HG03135 (cell line): Measurements from ENCODE around the gene BCAS3.
"Not testable (repeated sequence)": the region's sequence is repeated elsewhere in the genome, so short reads cannot be mapped to it uniquely, and the experiment has no call there.

Source experiments
- ATAC-seq: cut with Tn5 transposase; IDR thresholded peaks from one replicate; pipeline ENCODE4 v1.9.1; 2021; ENCODE audit warnings: mild to moderate bottlenecking, moderate library complexity; ENCODE audit not compliant: unreplicated experiment

The BCAS3 gene

DNA sequence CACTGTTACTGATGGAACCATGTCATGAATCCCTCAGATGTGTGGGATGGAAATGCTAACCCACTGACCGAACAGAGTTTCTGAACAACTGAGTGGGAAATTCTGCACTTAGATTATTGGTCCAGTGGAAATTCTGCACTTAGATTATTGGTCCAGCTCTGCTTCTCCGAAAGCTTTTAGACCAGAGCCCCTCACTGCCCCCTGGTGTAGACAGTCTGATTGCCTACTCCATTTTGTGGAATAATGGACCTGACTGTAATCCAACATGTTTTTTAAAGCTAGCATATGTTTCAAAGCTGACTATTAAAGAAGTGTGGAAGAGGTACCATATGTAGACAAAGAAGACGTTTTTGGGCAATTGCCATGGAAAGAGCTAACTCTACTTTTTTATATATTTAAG, 671.7 kb downstream of the BCAS3 start:
- no peak for ATAC-seq

DNA sequence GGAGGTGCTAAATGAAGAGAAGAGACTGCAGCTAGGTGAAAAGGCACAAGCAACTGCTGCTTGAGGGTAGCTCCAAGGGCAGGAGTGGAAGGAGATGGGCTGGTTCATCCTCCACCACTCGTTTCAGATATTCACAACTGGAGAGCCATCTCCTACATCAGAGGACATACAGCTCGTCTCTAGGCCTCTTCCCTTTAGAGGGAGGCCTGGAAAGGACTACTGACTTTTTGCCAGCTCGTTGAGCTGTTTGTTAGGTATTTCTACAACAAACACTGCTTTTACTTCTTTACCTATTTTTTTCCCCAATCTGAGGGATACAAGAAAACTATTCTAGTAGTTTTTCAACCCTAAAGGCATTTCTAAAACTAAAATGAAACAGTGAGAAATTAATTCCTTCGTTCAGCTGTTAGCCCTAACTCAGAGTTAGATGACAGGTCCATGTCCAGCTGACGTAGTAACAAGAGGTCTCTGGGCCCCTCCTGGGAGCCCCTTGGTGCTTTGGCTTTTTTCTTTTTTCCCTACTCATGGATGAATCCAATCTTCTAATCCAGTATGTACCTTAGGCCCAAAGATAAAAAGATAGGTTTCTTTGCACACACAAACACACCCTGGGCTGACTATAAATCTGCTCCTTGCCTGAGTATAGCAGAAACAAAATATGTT, 674.2 kb downstream of the BCAS3 start:
- no peak for ATAC-seq

DNA sequence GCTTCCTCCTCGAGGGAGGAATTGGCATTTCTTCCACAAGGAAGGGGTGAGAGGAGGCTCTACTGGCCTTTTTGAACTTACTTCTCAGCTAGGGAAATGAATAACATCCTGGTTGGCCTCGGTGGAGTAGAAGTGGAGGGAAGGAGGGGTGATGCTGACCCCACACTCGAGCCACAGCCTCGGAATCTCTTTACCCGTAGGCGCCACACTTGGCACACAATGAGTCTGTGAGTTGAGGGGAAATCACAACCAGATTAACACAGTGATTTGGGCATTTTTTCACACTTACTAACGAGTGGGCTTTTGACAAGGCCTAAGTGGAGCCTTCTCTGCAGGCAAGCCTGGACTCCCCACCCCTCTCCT, 674.7 kb downstream of the BCAS3 start:
- no peak for ATAC-seq

DNA sequence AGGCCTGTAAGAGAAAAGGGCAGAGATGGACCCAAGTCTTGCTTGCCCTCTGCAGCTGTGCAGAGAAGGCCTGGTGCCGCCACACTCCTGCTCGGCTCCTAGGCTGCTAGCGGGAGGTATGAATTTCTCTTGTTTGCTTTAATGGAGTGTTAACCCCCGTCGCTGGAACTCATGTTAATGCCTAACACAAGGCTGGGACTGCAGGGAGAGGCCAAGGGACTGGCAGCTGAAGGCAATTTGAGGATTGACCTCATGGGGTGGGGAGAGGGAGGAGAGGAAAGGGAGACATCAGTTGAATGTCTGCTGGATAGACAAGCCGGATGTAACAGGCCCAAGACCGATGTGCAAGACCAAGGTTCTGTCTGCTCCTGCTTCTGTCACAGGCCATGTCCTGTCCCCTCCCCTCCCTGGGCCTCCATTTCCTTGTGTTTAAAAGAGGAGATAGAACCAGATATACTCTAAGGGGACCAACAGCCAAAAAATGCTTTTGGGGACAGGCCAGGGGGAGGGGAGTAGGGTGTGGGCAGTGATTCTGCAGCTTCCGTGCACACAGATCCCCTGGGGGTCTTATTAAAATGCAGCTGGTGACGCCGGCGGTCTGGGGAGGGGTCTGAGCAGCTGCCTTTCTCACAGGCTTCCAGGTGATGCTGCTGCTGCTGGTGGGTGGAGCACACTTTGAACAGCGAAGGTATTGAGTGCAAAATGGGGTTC, 675.3 kb downstream of the BCAS3 start:
- no peak for ATAC-seq

DNA sequence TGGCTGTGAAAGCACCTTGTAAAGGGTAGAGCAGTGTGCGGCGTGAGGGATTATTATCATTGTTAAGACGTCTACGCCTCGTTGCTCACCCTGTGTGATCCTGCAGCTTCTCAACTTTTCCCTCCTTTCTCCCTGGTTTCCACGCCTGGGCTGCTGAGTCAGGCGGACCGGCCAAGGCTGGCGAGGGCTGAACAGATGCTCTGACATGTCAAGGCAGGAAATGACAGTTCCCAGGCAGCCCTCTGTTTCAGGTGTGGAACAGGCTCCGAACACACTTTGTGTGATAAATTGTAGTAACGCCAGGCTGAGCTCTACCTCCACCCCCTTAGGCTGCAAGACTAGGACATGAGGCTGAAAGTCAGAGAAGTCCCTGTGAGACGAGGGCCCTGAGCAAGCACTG, 676.0 kb downstream of the BCAS3 start:
- no peak for ATAC-seq

DNA sequence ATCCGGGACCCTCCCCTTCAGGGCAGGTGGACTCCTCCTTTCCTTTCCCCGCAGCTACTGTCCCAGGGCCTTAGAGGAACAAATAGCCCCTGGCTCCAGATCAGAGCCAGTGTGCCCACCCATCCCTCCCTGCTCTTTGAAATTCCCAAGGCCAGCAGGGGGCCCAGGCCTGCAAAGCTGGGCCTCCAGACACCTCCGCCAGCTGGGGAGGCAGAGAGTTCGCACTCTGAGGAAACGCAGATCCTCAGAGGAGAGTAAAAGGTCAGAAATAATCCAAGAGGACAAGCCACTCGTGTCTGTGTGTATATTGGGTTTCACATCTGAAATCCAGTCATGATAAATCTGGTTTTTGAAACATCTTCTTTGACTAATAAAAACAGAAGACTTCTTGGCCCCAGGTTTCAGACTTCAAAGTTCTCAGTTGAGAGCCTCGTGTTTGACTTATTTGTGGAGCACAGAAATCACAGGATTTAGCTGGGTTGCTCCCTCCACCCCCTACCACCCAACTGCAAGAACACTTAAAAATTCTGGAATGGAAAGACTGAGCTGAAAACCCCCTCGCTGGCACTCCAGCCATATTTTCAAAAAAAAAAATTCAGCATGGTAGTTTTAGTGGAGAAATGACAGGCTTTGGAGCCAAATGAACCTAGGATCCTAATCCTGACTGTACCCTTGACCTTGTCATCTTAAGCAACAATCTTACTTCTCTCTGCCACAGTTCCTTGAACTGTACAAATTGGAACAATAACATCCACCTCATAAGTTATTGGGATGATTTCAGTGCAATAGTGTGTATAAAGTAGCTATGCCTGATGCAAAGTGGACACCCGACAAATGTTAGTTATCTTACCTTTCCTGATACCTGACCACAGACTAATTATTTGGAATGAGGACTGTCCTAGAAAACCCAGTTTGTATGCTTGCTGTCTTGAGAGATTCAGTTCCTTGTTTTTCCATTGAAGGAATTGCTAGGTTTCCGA, 677.5 kb downstream of the BCAS3 start:
- ATAC-seq, result no peak

DNA sequence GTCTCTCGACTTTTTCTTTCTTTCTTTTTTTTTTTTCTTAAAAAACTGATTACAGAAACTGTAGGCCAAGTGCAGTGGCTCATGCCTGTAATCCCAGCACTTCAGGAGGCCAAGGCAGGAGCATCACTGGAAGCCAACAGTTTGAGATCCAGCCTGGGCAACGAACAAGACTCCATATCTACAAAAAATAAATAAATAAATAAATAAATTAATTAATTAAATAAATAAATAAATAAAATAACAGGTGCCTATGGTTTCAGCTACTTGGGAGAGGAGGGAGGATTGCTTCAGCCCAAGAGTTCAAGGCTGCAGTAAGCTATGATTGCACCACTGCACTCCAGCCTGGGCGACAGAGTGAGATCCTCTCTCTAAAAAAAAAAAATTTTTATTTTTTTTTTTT, 679.4 kb downstream of the BCAS3 start:
- ATAC-seq, result not testable (repeated sequence)

DNA sequence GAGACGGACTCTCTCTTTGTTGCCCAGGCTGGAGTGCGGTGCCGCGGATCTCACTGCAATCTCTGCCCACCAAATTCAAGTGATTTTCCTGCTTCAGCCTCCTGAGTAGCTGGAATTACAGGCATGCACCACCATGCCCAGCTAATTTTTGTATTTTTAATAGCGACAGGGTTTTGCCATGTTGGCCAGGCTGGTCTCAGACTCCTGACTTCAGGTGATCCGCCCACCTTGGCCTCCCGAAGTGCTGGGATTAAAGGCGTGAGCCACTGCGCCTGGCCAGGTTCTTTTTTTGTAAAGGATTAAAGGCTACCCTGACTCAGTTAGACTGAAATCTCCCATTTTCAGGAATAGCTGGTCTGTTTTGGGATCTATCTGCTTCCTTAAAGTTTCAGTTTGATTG, 681.9 kb downstream of the BCAS3 start:
- not testable (repeated sequence) for ATAC-seq

DNA sequence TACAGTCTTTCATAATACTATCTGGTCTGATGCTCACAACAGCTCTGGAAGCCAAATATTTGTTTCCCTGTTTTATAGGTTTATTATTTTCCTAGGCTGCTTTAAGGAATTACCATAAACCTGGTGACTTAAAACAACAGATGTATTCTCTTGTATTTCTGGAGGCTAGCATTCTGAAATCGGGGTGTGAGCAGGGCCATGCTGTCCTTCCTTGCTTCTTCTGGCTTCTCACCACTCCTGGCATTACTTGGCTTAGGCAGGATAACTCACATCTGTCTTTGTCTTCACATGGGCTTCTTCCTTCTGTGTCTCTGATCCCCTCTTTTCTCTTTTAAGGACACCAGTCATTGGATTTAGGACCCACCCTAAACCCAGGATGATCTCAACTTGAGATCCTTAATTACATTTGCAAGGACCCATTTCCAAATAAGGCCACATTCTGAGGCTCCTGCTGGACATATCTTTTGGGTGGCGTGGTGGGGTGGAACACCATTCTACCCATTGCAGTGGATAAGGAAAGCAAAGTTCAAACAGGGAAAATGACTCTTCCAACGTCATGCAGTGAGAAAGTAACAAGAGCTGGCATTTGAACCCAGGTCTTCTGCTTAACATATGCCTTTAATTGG, 682.8 kb downstream of the BCAS3 start:
- no peak for ATAC-seq

DNA sequence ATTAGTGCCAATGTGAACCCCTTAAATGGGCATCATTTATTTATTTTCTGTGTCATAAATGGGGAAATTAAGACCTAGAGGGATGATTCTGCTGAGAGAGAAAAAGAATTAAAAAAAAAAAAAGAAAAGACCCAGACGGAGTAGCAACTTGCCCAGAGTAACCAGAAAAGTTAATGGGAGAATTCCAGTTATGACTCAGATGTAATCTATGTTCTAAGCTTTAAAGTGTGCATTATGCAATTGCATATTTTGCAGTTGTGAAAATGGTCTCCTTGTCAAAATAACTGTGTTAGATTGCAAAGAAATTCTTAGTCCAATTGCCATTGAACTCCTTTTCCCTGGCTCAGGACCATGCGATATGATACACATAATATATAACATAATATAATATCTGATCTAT, 683.4 kb downstream of the BCAS3 start:
- no peak for ATAC-seq

DNA sequence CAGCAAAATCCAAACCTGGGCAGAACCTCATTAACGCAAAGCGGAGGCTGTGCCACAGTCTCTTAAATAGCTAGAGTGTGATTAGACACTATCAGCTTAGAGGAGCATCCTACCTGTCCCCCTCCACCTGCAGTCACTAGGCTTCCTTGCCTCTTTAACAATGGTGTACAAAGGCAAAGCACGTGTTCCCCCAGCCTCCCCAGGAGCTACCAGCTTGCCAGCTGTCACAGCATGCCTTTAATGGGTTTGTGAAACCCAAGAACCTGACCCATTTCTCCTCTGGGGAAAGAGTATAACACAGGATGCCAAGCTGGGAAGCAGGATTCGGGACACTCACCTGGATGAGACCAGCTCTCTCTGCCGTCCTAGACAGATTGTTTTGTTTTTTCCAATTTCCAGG, 684.7 kb downstream of the BCAS3 start:
- ATAC-seq, result no peak

DNA sequence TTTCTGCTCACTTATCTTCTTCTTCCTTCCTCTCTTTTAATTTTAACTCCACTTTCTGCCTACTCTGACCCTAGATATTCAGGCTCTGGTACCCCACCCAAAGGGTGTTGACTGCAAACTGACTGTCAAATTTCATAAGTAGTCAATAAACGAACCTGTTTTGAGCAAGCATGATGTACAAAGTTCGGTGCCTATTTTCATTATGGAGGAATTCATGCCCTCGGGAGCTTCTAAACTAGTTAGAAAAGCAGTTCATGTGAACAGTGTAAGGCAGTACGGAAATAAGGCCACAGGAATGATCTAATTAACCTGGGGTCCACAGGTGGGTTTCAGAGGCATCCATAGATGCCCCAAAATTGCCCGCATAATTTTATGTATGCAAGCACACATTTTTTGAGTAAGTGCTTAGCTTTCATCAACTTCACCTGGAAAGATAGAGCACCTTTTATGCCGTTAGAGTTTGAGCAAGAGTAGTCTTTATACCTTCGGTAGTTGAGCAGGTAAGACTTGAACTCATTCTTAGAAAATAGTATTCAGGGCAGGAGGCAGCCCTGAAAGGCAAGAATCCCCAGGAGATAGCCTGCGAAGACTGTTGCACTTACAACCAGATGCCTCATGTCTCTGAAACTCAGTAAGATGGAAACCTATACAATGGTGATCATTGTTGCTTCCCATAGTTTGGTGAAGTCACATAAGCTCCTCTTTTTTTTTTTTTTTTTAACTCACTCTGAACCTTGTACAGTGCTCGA, 685.4 kb downstream of the BCAS3 start:
- ATAC-seq, result no peak

DNA sequence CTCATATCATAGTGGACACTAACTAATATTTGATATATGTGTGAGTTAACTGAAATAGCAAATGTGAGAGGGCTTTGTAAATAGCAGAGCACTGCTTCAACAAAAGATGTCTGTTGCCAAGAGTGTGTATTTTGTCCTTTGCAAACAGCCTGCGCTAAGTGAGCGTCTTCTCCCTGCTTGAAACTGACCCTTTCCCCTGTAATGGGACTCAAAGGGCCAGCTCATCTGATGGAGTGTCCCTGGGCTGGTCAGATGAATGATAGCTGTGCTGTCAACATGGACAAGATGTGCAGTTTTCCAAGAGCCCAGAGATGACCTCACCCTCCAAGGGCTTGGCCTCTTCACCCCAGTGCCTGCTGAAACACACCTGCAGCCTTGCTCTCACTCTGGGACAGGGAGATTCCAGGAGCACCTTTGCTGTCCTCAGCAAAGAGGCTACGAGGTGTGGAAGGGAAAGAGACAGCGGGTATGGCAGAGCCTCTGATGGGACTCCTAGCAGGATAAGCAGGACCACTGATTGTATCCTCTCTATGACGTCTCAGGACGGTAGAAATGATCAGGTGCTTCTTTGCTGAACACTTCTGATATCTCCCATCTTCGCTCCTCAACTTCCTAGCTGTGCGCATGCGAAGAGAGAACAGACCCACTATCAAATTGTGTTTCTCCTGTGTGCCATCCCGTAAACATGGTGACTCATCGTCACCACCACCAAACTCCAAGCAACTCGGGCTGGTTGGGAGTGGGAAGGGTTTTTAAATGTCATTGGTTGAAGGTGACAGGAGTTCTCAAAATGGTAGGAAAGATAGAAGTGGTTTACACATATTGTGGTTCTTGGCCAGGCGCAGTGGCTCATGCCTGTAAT, 686.2 kb downstream of the BCAS3 start:
- ATAC-seq, result no peak

DNA sequence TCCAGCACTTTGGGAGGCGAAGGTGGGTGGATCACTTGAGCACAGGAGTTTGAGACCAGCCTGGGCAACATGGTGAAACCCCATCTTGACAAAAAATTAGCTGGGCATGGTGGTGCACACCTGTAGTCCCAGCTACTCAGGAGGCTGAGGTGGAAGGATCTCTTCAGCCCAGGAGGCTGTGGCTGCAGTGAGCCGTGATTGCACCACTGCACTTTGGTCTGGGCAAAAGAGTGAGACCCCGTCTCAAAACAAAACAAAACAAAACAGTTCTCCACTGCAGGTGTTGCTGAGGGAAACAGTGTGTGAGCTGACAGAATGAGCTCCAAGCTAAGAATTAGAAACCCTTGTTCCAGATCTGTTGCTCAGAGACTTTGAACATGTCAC, 686.8 kb downstream of the BCAS3 start:
- ATAC-seq, result no peak

DNA sequence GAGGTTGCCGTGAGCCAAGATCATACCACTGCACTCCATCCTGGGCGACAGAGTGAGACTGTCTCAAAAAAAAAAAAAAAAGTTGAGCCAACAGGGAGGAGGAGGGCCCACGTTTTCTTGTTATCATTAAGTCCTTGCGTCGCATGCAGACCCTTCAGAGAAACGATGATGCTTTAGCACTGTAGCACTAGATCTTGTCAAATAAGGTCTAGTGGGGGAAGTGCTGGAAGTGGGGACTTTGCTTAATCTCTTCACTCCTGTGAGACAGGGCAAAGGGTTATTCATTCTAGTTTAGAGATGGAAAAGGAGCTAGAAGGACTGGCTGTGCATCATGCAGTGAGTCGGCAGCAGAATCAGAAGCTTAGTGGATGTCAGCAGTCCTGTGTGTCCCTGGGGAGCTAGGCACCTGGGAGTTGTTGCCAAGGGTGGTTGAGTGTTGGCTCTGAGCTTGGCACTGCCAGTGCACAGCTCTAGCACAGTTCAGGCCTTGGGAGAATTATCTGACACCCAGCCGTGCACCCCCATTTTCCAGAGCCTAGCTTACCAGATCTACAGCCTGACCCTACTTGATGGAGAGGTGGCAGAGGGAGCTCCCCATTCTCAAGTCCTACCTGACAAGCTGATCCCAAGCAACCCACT, 688.5 kb downstream of the BCAS3 start:
- no peak for ATAC-seq

DNA sequence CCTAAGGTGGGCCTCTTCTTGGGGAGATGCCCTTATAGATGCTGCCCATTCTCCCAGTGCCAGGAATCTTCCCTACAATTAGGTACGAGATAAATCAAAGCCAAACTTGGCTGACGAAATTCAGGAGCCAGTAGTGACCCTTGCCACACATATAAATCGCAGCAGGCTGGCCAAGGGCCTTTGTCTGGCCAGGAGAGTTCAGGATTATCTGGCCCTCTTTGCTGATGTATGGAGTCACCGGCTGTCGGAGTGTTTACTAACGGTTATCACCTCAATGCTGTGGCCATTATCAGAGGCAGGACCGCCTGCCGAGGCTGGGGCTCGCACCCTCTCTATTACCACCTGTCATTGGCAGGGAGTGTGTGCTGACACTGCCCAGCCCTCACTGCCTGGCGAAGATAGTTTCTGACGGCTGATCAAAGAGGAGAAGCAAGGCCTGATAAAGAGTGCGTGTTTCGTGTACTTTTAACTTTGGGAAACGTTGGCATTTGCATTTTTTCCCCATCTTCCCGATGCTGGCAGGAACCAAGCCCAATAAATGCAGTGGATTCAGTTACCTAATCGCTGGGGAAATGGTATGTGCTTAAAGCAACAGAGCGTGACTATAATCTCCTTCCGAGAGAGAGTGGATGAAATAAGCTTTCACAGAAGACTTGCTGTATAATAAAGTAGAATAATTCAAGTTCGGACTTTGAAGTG, 689.2 kb downstream of the BCAS3 start:
- no peak for ATAC-seq

DNA sequence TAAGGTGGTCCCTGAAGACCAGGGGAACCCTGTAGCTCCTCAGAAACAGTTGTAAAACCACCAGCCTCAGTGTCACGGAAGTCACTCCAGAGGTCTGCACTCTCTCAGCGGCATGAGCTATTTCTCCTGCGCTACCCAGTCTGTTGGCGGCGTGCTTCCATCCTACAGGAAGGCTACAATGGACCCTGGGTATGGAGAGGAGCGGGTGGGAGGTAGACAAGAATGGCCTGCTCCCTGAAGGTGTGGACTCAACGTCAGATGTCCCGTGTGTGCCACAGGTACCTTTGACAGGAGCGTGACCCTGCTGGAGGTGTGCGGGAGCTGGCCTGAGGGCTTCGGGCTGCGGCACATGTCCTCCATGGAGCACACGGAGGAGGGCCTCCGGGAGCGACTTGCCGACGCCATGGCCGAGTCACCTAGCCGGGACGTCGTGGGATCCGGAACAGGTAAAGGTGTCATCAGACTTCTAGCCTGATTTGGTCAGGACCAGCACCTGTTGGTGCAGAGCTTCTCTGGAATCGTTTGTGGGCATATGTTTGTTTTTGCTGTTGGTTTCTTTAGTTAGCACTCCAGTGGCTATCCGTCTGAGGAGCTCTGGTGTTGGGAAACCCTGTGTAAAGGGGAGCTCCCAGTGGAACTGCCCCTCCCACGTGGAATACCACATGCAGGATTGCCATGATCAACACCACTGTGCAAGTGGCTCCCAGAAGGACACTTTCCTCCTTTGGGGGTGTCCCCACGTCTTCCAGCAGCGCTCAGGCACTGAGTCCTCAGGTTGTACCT, 690.6 kb downstream of the BCAS3 start:
- no peak for ATAC-seq
